GM21723 (cell line): ENCODE results near the gene APLP1.
"Not testable (repeated sequence)": the region's sequence is repeated elsewhere in the genome, so short reads cannot be mapped to it uniquely, and the experiment has no call there.

Experiments used
- ATAC-seq: cut with Tn5 transposase; IDR thresholded peaks from one replicate; pipeline ENCODE4 v1.9.1; 2021; ENCODE audit warnings: mild to moderate bottlenecking, moderate library complexity; ENCODE audit not compliant: unreplicated experiment

The APLP1 gene

DNA sequence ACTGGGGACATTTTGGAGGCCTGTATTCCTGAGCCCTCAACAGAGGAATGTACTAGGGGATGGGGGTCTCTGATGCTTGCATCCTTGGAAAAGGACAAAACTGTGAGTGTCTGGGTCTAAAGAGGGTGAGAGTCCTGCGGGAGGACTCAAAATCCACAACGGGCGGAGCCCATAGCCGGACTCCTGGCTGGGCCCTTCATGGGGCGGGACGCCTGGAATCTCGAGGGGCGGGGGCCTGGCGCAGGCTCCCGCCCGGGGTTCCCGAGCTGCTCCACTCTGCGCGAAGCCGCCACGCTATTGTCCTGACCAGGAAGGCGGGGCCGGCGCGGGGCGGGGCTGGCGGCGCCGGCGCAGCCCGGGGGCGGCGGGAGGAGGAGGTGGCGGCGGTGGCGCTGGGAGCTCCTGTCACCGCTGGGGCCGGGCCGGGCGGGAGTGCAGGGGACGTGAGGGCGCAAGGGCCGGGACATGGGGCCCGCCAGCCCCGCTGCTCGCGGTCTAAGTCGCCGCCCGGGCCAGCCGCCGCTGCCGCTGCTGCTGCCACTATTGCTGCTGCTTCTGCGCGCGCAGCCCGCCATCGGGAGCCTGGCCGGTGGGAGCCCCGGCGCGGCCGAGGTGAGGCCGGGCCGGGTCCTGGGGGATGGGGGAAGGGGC is at the start of gene APLP1:
Gene APLP1, plus strand, starts transcription at position 403 of the 651 bp plus-strand sequence. Its CDS starts 63 bp downstream, at position 466.
- ATAC-seq = no peak

DNA sequence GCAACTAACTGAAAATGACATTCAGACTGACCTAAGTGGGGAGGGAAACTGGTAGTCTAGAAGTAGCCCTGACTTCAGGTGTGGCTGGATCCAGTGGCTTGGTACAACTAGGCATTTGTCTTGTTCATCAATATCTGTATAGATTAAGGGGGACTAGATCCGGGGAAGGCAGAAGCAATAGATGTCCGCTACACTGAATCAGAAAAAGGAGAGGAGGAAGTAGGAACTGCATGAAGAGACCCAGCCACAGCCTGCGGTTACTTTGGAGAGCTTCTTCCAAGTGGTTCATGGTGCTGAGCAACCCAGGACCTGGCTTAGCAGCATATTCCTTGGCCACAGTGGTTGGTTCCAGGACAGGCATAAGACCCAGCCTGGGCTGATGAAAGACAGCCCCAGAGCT is 45.8 kb upstream of the APLP1 start:
- ATAC-seq = no peak

DNA sequence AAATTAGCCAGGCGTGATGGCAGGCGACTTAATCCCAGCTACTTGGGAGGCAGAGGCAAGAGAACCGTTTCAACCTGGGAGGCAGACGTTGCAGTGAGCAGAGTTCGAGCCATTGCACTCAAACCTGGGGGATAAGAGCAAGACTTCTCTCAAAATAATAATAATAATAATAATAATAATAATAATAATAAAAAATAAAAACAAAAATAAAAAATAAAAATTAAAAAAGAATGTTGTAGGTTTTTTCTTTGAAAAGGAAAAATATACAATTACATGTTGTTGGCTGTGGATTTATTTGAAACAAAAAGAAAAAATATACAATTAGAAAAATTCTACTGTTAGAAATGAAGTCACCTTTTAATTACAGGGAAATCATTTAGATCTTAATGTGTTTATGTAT is 44.2 kb upstream of the APLP1 start:
- ATAC-seq = no peak

DNA sequence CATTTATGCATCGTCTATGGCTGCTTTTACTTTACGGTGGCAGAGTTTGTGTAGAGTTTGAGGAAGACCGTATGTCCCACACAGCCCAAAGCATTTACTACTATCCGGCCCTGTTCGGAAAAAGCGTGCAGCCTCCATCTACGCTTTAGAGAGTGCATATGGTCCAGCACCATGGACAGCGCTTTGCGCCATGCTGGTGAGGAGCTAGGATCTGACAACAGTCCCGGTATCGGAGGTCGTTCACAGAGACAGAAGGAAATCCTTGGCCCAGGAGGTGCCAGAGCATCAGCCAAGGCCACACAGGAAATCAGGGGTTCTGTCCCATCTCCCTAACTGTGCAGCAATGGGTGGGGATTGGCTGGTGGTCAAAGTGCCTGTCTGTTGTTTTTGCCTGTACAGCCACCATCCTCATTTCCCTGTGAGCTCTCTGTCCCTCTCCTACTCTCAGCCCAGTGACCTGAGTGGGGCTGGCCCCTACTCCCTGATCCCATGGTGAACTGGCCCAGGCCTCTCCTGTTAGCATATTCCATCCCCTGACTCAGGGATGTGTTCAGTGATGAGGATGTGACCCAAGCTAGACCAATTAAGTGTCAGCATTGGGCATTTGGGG is 39.6 kb upstream of the APLP1 start:
- ATAC-seq = no peak

DNA sequence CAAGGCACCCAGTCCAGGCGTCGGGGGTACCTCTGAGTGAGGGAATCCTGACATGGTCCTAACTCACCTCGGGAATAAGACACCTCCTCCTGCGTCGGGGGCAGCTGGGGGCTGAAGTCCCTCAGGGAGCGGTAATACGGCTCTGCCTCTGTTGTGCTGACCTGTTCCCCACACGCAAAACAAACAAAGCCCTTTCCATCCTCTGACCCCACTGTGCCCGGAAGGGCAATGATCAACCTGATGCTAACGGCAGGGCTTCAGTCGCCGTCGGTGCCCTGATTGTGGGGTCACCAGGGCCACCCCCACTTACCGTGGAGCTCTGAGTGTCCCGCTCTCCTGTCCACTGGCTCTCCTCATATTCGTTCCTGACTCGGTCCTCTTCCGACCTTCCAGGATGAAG is 37.4 kb upstream of the APLP1 start:
- ATAC-seq = no peak

DNA sequence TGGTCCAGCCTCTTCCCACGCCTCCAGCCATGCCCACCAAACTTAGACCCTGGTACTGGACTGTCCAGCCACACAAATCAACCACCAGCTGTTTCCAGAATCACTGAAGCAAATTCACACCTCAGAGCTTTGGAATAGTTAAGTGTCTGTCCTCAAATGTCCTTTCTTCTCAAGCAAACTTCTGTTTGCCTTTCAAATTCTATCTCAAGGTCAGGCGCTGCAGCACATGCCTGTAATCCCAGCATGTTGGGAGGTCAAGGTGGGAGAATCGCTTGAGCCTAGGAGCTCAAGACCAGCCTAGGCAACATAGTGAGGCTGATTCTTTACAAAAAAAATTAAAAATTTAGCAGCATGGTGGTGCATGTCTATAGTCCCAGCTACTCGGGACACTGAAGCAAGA is 36.3 kb upstream of the APLP1 start:
- no peak for ATAC-seq

DNA sequence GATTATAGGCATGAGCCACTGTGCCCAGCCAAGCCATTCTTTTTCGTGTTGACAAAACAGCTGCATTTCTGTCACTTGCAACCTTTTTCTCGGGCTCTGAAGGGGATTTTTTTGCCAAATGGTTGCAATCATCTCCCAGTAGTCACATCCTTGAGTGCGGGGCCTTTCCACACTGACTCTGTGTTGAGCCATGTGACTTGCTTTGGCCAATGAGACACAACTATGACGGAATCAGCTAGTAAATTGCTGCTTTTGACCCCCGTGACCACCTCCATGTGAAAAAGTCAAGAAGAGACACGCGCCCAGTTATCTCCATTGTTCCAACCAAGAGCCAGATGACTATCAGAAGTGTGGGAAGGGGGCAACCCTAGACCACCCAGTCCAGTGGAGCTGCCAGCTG is 34.4 kb upstream of the APLP1 start:
- ATAC-seq = no peak

DNA sequence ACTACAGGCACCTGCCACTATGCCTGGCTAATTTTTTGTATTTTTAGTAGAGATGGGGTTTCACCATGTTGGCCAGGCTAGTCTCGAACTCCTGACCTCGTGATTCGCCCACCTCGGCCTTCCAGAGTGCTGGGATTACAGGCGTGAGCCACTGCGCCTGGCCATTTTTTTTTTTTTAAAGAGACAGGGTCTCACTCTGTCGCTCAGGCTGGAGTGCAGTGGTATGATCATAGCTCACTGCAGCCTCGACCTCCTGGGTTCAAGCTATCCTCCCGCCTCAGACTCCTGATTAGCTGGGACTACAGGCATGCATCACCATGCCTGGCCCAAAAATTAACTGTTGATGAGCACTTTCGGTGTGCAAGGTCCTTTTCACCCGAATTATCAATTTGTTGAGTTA is 32.3 kb upstream of the APLP1 start:
- ATAC-seq = not testable (repeated sequence)

DNA sequence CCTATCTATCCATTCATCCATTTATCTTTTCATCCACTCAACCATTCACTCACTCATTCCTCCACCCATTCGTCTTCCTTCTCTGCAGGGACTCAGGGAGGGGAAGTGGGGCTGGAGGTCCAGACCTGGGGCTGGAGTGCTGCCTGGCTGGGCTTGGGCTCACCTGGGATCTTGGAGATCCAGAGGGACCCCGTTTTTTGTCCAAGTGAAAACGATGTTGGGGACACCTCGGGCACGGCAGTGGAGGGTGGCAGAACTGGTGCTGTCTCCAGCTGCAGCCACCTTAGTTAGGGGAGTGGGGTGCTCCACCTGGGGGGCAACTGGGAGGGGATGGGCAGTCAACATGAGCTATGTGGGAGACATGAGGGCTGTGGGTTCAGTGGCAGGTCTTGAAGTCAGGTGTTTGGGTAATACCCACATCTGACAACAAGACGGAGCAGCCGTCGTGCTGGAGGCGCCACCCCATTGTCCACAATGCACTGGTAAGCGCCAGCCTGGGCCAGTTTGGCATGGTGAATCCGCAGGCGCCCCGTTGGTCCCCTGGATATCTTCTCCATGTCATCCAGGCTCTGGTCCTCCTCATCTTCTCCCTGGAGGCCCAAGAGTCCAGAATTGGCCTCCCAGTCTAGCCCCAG is 26.3 kb upstream of the APLP1 start:
- ATAC-seq = no peak

DNA sequence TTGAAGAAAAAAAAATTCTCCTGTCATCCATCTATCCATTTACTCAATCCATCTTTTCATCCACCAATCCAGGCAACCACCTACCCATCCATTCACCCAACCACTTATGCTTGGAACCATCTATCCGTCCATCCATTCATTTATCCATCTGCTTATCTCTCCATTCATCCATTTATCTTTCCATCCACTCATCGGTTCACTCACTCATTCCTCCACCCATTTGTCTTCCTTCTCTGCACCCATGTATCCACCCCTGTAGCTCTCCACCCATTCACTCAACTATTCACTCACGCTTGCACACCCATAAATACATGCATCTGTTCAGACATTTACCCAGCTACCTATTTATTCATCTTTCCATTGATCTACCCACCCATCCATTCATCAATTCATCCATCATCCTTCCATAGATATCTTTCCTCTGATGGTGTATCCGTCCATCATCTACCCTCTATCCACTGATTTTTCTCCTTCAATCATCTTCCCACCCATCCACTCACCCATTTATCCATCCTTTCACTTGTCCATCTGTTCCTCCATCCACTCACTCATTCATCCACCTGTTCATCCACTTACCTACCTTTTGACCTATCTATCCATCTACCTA is 25.6 kb upstream of the APLP1 start:
- ATAC-seq = no peak

DNA sequence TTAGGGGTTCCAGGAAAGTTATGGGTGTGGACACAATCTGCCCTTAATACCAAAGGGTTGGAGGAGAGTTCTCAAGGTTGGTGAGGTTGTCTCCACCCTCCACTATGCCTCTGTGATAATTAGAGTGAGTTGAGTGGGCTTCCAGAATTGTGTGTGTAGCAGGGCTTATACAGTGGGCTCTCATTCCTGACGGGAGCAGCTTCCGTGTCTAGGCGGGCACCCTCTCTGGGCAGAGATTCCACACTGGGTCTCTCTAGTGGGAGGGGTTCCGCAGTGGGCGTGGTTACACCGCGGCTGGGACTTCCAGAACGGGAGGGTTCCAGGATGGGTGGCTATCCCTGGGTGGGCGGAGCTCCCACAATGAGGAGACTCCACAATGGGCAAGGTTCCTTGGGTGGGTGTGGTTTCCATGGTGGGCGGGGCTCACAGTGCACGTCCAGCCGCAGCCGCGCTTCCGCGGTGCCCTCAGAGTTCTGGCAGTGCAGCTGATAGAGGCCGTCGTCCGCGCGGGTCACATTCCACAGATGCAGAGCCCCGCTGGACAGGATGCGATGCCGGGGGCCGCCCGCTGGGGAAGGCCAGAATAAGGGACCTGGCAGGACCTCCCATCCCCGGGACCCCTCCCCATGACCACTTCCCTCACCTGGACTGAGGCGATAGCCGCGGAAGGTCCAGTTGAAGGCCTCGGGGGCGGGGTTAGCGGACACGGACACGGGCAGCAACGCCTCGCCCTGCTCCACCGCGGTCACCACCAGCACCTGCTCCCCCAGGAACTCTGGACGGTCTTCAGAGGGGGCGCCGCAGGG is 24.5 kb upstream of the APLP1 start:
- no peak for ATAC-seq

DNA sequence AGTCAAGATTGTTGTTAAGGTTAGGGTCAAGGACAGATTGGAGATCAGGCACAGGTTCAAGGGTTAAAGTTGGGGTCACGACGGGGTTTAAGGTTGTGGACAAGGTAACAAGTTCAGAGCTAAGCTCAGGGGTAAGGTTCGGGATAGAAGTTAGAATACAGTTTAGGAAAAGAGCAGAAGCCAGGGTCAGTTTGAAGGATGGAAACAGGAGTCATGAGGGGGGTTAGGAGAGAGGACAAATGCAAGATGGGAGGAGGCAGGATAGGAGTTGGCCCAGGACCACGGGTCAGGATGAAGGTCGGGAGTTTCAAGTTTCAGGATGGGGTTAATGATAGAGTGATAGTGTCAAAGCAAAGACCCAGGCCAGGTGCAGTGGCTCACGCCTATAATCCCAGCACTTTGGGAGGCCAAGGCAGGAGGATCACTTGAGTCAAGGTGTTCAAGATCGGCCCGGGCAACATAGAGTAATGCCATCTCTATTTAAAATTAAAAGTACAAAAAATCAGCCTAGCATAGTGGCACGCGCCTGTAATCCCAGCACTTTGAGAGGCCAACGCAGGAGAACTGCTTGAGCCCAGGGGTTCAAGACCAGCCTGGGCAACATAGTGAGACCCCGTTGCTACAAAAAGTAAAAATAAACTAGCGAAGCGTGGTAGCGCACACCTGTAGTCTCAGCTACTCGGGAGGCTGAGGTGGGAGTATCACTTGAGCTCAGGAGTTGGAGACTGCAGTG is 23.7 kb upstream of the APLP1 start:
- no peak for ATAC-seq

DNA sequence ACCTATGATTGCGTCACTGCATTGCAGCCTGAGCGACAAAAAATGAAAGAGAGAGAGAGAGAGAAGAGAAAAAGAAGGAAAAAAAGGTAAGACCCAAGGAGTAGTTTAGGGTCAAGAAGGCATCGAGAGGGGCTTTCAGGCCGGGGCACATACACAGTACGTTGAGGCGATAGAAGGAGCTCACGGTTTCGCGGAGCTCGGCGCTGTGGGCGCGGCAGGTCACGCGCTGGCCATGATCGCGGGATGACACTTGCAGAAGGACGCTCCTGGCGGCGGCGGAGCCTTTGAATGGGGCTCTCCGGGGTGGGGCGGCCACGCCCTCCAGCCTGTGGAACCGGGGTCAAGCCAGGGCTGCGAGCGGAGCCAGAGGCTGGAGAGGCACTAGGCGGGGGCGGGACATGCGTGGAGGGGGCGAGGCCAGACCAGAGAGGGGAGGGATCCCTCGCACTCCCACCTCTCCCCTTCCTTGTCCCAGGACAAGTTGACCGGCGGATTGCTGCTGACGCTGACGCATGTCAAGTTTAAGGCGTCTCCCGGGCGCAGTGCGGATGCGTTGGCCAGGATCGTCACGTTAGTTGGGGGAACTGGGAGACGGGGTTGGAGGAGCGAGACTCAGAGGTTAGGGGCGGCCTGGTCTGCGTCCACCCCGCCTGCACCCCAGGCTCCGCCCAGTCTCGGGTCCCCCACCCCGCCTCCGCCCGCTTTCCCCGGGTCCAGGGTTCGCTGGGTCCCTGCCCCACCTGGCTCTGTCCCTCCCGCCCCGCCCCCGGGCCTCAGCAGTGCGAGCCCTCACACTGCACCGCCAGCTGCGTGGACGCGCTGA is 22.9 kb upstream of the APLP1 start:
- ATAC-seq = no peak

DNA sequence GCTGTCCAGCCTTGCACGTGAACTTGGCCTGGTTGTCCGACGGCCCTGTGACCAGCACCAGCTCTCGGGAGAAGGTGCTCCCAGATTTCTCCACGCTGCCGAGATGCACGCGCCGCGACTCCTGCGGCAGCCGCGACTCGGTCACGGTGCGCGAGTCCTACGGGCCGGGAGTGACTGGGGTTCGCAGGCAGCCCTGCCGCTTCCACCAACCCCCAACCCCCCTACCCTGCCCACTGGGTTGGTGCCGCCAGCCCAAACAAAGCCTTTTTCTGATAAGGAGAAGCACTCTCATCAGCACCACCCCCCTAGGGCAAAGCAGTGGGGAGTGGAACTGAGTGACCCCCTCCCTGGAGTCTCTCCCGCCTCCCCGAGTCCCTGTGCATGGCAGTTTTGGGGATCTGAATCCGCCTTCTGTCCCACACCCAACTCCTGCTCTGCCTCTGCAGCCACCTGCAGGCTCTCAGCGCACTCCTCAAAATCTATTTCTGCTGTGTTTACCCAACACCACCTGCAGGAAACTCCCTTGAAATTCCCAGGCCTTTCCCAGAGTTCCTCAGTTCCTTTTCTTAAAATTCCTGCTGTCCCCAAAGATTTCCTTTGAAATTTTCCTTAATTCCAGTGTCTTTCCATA is 22.2 kb upstream of the APLP1 start:
- ATAC-seq = no peak

DNA sequence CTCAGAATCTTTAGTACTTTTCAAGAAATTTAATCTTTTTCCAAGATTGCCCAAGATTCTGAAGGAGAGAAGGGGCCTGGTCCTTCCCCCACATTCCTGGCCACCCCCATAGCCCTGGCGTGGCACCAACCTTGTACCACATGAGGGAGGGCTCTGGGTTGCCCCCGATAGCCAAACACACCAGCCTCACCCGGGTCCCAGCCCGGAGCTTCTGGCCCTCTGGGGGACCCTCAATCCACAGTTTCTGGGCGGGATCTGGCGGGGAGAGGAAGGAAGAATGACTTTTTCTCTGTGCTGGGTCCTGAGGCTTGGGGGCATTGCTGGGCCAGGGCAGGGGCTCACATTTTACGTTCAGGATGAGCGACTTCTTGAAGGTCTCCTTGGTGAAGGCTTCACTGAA is 20.5 kb upstream of the APLP1 start:
- ATAC-seq = no peak

DNA sequence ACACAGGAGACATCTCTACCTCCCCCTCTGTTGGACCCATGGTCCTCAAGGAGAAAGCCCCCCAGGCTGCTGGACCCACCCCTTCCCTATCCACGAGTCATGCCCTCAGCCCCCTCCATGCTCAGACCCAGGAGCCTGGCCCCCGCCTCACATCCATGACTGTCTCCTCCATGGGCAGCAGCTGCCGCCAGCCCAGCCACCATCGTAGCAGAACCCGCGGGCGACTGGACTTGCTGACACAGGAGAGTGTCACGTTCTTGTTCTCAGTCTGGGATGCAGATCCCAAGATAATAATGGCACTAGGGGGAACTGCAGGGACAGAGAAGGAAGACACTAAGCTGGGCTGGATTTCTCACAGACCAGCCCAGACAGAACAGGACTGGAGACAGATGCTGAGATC is 19.9 kb upstream of the APLP1 start:
- ATAC-seq = no peak

DNA sequence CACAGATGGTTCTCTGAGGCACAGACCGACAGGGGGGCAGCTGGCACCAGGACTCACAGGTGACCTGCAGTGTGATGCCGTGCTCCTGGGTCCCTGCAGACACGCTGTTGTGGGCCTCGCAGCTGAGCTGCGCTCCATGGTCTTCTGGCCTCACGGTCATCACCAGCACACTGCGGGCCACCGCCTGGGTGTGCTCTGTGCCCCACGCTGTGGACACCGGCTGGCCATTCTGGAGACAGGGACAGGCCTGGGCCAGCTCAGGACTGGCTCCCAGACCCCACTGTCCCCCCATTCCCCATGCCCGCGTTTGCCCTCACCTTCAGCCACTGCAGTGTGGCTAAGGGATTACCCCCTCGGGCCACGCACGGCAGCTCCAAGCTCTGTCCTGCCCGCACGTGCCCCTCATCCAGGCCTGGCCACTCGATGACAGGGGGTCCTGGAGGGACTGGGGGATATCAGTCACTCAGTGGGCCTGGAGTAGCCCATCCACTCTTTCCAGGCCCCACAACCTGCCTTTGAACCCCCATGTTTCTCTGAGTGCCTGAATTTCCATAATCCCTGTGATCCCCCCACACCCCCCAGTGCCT is 19.4 kb upstream of the APLP1 start:
- no peak for ATAC-seq

DNA sequence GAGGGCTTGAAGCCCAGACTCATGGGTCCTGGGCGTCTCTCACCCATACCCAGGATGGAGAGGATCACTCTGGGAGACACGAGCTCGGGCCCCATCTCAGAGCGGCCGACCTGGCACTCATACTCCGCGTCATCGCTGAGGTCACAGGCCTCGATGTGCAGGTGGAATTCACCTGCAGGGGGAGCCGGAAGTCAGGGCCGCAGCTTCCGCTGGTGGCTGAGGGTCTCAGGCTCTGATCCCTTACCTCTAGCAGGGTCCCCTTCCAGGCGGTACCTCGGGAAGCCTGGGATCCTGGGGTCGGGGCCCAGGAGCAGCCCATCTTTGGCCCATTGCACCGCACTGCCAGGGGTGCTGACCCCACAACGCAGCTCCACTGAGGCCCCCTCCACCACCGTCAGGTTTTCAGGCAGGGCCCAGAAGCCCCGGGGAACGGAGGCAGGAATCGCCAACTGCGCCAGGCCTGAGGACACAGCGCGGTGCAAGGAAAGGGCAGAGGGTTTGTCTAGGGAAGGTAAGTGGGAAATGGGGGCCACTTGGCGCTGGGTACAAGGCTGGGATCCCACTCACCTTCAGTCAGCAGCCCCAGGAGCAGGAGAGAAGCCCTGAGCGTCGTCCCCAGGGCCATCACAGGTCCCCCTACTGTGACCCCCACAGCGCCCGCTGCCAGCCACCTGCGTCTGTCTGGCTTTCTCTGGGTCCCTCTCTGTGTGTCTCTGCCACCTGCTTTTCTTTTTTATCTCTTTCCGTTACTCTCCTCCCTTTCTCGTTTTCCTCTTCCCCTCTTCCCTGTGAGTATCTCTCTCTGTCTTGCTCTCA is 17.0 kb upstream of the APLP1 start:
- no peak for ATAC-seq
